ENCODE results near the gene COQ8A. TPM values are rescaled to one million over a fixed set of nuclear protein-coding genes. Genes with fewer than 3 reads are reported as not detected.

The COQ8A gene
- total RNA-seq, 1 donor from 2014 or later: 13.8 TPM

- peaks cover 12% of the 10 kb centered on the region for H3K4me1 Mint-ChIP-seq
- H3K9me3 Mint-ChIP-seq: no peaks in the 10 kb centered on the region
- Histone ChIP-seq H3F3A (ENCODE audit: low read depth) (peaks cover 18% of the 10 kb centered on the region), H3K4me1 (peaks cover 15% of the 10 kb centered on the region), H3K27ac (no peak overlapping the region), H3K4me3 (no peak overlapping the region), H3K27me3 (no peaks in the 10 kb centered on the region), H2AFZ (replicated peaks) (no peak overlapping the region), H3K79me2 (ENCODE audit: low read depth) (no peaks in the 10 kb centered on the region), H4K20me1 (ENCODE audit: low read depth) (no peaks in the 10 kb centered on the region), H3K4me2 (no peak overlapping the region), H3K36me3 (no peaks in the 10 kb centered on the region), H3K9ac (no peak overlapping the region), H3K9me3 (ENCODE audit: low read depth) (no peaks in the 10 kb centered on the region)
- H3K4me3 Mint-ChIP-seq: no peak overlapping the region
- H3K36me3 Mint-ChIP-seq: peaks cover 8% of the 10 kb centered on the region
- H3K27ac Mint-ChIP-seq: peak overlapping the region; percentile 51
- DNase-seq (ENCODE audit: low spot score): no peak
- TF ChIP-seq EZH2phosphoT487 (IDR thresholded peaks at IDR 0.05) (no peak), EZH2 (IDR thresholded peaks at IDR 0.05) (no peak), CTCF (IDR thresholded peaks at IDR 0.05) (no peak)
- no peaks in the 10 kb centered on the region for H3K27me3 Mint-ChIP-seq (ENCODE audit: insufficient read depth, low read depth)
Measured at GRCh38 chr1:226986496-226987178, 46.5 kb downstream of the COQ8A start.

- Histone ChIP-seq H3K9ac (no peak overlapping the region), H3K4me1 (peaks cover 15% of the 10 kb centered on the region), H3K4me2 (no peak overlapping the region), H3K27me3 (no peaks in the 10 kb centered on the region), H3K4me3 (no peak overlapping the region), H2AFZ (replicated peaks) (no peak overlapping the region), H3K36me3 (no peaks in the 10 kb centered on the region), H4K20me1 (ENCODE audit: low read depth) (no peaks in the 10 kb centered on the region), H3K9me3 (ENCODE audit: low read depth) (no peaks in the 10 kb centered on the region), H3K27ac (no peak overlapping the region), H3F3A (ENCODE audit: low read depth) (peaks cover 18% of the 10 kb centered on the region), H3K79me2 (ENCODE audit: low read depth) (no peaks in the 10 kb centered on the region)
- Mint-ChIP-seq H3K27me3 (ENCODE audit: insufficient read depth, low read depth) (no peaks in the 10 kb centered on the region), H3K9me3 (no peaks in the 10 kb centered on the region), H3K4me1 (peaks cover 12% of the 10 kb centered on the region), H3K36me3 (peaks cover 8% of the 10 kb centered on the region), H3K4me3 (no peak overlapping the region), H3K27ac (peak overlapping the region; percentile 51)
- TF ChIP-seq EZH2 (IDR thresholded peaks at IDR 0.05): no peak
- DNase-seq (ENCODE audit: low spot score): no peak
Measured at GRCh38 chr1:226987179-226987536, 47.1 kb downstream of the COQ8A start.

DNA sequence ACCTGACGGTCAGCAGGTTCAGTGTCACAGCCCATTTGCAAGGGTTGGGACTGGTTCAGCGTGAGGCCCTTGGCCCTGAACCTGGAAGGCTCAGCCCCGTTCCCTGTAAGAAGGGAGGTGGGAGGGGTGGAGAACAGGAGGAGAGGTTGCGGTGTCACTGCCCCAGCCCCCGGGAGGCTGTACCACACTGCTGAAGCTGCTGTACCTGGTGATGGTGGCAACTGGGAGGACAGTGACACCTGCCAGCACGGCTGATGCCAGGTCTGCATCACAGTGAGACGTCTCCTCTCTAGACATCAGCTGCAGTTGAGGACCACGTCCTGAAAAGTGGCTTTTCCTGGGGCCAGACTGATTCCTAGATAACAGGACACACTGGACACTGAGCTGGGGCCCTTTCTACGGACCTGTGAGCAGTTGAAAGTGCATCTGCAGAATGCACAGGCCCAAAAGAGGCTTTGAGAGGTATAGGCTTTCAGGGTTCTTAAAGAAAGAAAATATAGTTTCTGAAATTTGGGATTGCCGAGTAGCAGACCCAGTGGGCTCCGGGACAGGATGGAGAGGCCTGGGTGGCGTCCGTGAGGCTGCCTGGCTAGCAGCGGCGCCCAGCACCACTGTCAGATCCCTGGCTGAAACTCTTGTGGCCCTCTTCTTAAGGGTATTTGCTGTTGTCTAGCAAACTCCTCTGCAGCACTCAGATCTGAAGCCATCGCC, 47.7 kb downstream of the COQ8A start:
- Histone ChIP-seq H2AFZ (replicated peaks) (no peak overlapping the region), H3K4me3 (no peak overlapping the region), H3K9me3 (ENCODE audit: low read depth) (no peaks in the 10 kb centered on the region), H3K27ac (peak overlapping the region; percentile 87), H3K79me2 (ENCODE audit: low read depth) (no peaks in the 10 kb centered on the region), H3K4me1 (peaks cover 16% of the 10 kb centered on the region), H3F3A (ENCODE audit: low read depth) (peaks cover 18% of the 10 kb centered on the region), H3K4me2 (no peak overlapping the region), H4K20me1 (ENCODE audit: low read depth) (no peaks in the 10 kb centered on the region), H3K27me3 (no peaks in the 10 kb centered on the region), H3K36me3 (no peaks in the 10 kb centered on the region), H3K9ac (no peak overlapping the region)
- Mint-ChIP-seq H3K9me3 (no peaks in the 10 kb centered on the region), H3K36me3 (peaks cover 8% of the 10 kb centered on the region), H3K27ac (no peak overlapping the region), H3K4me3 (no peak overlapping the region), H3K27me3 (ENCODE audit: insufficient read depth, low read depth) (no peaks in the 10 kb centered on the region), H3K4me1 (peaks cover 12% of the 10 kb centered on the region)
- TF ChIP-seq EZH2 (IDR thresholded peaks at IDR 0.05) (no peak), CTCF (IDR thresholded peaks at IDR 0.05) (no peak), EZH2phosphoT487 (IDR thresholded peaks at IDR 0.05) (no peak)
- no peak for DNase-seq (ENCODE audit: low spot score)

GRCh38 chr1:226988334-226988666, 48.2 kb downstream of the COQ8A start:
- Histone ChIP-seq H3K79me2 (ENCODE audit: low read depth) (no peaks in the 10 kb centered on the region), H3K36me3 (no peaks in the 10 kb centered on the region), H3K4me3 (no peak overlapping the region), H3K27ac (peak overlapping the region; percentile 87), H3K9me3 (ENCODE audit: low read depth) (no peaks in the 10 kb centered on the region), H3K27me3 (no peaks in the 10 kb centered on the region), H2AFZ (replicated peaks) (no peak overlapping the region), H3F3A (ENCODE audit: low read depth) (peaks cover 22% of the 10 kb centered on the region), H3K4me1 (peaks cover 21% of the 10 kb centered on the region), H3K4me2 (no peak overlapping the region), H3K9ac (no peak overlapping the region), H4K20me1 (ENCODE audit: low read depth) (no peaks in the 10 kb centered on the region)
- TF ChIP-seq EZH2phosphoT487 (IDR thresholded peaks at IDR 0.05): no peak
- no peak for TF ChIP-seq EZH2 (IDR thresholded peaks at IDR 0.05)
- TF ChIP-seq CTCF (IDR thresholded peaks at IDR 0.05): no peak
- Mint-ChIP-seq H3K36me3 (peaks cover 8% of the 10 kb centered on the region), H3K27me3 (ENCODE audit: insufficient read depth, low read depth) (no peaks in the 10 kb centered on the region), H3K4me1 (peaks cover 14% of the 10 kb centered on the region), H3K27ac (no peak overlapping the region), H3K4me3 (no peak overlapping the region), H3K9me3 (no peaks in the 10 kb centered on the region)
- peak; percentile 39 for DNase-seq (ENCODE audit: low spot score)
